WTC11 (cell line): ENCODE results near the gene CYP2A6. TPM values are rescaled to one million over a fixed set of nuclear protein-coding genes. Genes with fewer than 3 reads are reported as not detected.

Source experiments
- ATAC-seq: fragments of 200-7000 bp; cut with Tn5 transposase; 2 replicates; pipeline ENCODE4 v1.10.0; 2021; ENCODE audit warnings: mild to moderate bottlenecking, moderate library complexity
- CTCF ChIA-PET: fragments of 300-600 bp; sonication (Branson Sonifier 250); formaldehyde crosslinking; loops from one replicate; lab custom pipeline; 2021; ENCODE audit warnings: antibody characterized with exemption; lab: Charles Lee
- POLR2A ChIA-PET: fragments of 350-600 bp; sonication (Branson Sonifier 250); formaldehyde crosslinking; loops from one replicate; lab custom pipeline; 2021; ENCODE audit warnings: antibody characterized with exemption; lab: Charles Lee
- DNase-seq: peaks from one replicate; pipeline ENCODE4 v3.0.0; 2021; ENCODE audit warnings: low spot score
- H3K27ac Mint-ChIP-seq: 2 replicates; pipeline ENCODE4 v1.8.0; 2021; ENCODE audit warnings: mixed read lengths
- H3K27me3 Mint-ChIP-seq: 2 replicates; pipeline ENCODE4 v1.8.0; 2021; ENCODE audit warnings: low read depth, mild to moderate bottlenecking, moderate library complexity, mixed read lengths
- H3K36me3 Mint-ChIP-seq: 2 replicates; pipeline ENCODE4 v1.8.0; 2021; ENCODE audit warnings: mixed read lengths
- H3K4me1 Mint-ChIP-seq: 2 replicates; pipeline ENCODE4 v1.8.0; 2022; ENCODE audit warnings: mixed read lengths
- H3K4me3 Mint-ChIP-seq: 2 replicates; pipeline ENCODE4 v1.8.0; 2021; ENCODE audit warnings: mild to moderate bottlenecking, moderate library complexity, mixed read lengths
- H3K9me3 Mint-ChIP-seq: 2 replicates; pipeline ENCODE4 v1.8.0; 2021; ENCODE audit warnings: mixed read lengths
- EMX1 ChIP-seq: fragments of 250-450 bp; sonication (Bioruptor Pico); IDR thresholded peaks from 2 replicates; pipeline ENCODE4 v1.8.0; 2021; ENCODE audit warnings: mild to moderate bottlenecking
- JUN ChIP-seq: sonication (generic); formaldehyde crosslinking; IDR thresholded peaks from 2 replicates; pipeline ENCODE4 v1.8.0; 2023; ENCODE audit warnings: mild to moderate bottlenecking, missing genetic modification reagents
- ZNF416 ChIP-seq: fragments of 250-450 bp; sonication (Bioruptor Pico); IDR thresholded peaks from 2 replicates; pipeline ENCODE4 v1.9.0; 2021; ENCODE audit warnings: mild to moderate bottlenecking, inconsistent platforms
- total RNA-seq: library from RNA; stranded (reverse); gene quantifications from 3 replicates; pipeline ENCODE4 v1.2.3, GENCODE V29; 2021
- TF ChIP-seq, protein P1 (sequence below): sonication (generic); formaldehyde crosslinking; IDR thresholded peaks from 2 replicates; pipeline ENCODE4 v1.8.0; 2022; ENCODE audit warnings: mild to moderate bottlenecking, missing genetic modification reagents
- TF ChIP-seq, protein P2 (sequence below): fragments of 250-450 bp; sonication (Bioruptor Pico); IDR thresholded peaks from 2 replicates; pipeline ENCODE4 v1.9.0; 2021; ENCODE audit warnings: mild to moderate bottlenecking

CYP2A6 gene
- total RNA-seq, 1 experiment from 2014 or later = 0.28 TPM

DNA sequence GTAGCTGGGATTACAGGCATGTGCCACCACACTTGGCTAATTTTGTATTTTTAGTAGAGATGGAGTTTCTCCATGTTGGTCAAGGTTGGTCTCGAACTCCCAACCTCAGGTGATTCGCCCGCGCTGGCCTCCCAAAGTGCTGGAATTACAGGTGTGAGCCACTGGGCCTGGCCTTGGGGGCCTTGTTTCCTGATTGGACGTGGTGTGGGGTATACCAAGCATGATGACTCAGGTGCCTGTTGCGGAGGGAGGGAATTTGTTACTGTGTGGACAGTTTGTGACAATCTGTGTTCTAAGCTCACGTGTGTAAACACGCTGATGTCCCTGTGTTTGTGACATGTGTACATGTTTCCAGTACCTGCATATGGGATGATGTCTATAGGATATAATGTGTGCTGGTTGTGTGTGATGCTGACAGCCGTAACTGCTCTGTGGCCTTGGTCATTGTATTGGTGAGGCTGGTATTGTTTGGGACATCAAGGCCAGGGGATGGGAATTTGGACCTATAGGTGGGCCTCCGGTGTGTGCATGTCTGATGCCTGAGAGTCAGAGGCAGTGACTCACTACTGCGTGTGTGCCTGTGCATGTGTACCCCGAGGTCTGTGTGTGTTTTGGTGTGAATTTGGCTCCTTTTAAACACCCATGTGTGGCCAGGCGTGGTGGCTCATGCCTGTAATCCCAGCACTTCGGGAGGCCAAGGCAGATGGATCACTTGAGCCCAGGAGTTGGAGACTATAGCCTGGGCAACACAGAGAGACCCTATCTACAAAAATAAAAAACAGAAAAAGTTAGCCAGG lies 52.9 kb downstream of the CYP2A6 start:
- POLR2A ChIA-PET = interaction anchor here (1.4 to 3.0 kb wide), 3 partner anchors 10 to 47 kb away, joined by 17 to 48 read pairs (median 19); partner anchors contain the start of genes ACTMAP, RAB4B and SNRPA
- Mint-ChIP-seq H3K36me3 (peaks cover 6% of the 10 kb centered on the region), H3K4me3 (peak overlapping the region; percentile 86), H3K27ac (peak overlapping the region; percentile 98), H3K4me1 (peaks cover 25% of the 10 kb centered on the region), H3K27me3 (no peaks in the 10 kb centered on the region), H3K9me3 (no peaks in the 10 kb centered on the region)
- CTCF ChIA-PET = interaction anchor here (1.0 to 3.3 kb wide), 11 partner anchors 10 to 347 kb away, joined by 3 to 76 read pairs (median 11); partner anchors contain the start of gene RAB4B
- TF ChIP-seq EMX1 (CRISPR knock-in tag) (no peak), ZNF416 (CRISPR knock-in tag) (no peak), JUN (no peak)
- TF ChIP-seq, protein P1, sequence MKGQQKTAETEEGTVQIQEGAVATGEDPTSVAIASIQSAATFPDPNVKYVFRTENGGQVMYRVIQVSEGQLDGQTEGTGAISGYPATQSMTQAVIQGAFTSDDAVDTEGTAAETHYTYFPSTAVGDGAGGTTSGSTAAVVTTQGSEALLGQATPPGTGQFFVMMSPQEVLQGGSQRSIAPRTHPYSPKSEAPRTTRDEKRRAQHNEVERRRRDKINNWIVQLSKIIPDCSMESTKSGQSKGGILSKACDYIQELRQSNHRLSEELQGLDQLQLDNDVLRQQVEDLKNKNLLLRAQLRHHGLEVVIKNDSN (CRISPR knock-in tag) = no peak
- TF ChIP-seq, protein P2, sequence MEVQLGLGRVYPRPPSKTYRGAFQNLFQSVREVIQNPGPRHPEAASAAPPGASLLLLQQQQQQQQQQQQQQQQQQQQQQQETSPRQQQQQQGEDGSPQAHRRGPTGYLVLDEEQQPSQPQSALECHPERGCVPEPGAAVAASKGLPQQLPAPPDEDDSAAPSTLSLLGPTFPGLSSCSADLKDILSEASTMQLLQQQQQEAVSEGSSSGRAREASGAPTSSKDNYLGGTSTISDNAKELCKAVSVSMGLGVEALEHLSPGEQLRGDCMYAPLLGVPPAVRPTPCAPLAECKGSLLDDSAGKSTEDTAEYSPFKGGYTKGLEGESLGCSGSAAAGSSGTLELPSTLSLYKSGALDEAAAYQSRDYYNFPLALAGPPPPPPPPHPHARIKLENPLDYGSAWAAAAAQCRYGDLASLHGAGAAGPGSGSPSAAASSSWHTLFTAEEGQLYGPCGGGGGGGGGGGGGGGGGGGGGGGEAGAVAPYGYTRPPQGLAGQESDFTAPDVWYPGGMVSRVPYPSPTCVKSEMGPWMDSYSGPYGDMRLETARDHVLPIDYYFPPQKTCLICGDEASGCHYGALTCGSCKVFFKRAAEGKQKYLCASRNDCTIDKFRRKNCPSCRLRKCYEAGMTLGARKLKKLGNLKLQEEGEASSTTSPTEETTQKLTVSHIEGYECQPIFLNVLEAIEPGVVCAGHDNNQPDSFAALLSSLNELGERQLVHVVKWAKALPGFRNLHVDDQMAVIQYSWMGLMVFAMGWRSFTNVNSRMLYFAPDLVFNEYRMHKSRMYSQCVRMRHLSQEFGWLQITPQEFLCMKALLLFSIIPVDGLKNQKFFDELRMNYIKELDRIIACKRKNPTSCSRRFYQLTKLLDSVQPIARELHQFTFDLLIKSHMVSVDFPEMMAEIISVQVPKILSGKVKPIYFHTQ (CRISPR knock-in tag) = no peak
- no peak for DNase-seq
- no peak for ATAC-seq

Other genes starting within 250 kb of the CYP2A6 start
- 125 to 168 TPM (median 166 TPM) in 3 replicates for gene LTBP4, start 249.1 kb downstream of the CYP2A6 start, total RNA-seq
- 30.3 to 38.6 TPM (median 34.9 TPM) in 3 replicates for gene NUMBL, start 159.8 kb downstream of the CYP2A6 start, total RNA-seq
- gene COQ8B, start 133.6 kb downstream of the CYP2A6 start, total RNA-seq = 55.6 to 62.9 TPM (median 59.9 TPM) in 3 replicates
- 10.4 to 13.8 TPM (median 10.6 TPM) in 3 replicates for gene ITPKC, start 133.3 kb downstream of the CYP2A6 start, total RNA-seq
- 29.6 to 42.4 TPM (median 40.2 TPM) in 3 replicates for gene ACTMAP, start 100.0 kb downstream of the CYP2A6 start, total RNA-seq
- gene SNRPA, start 99.2 kb downstream of the CYP2A6 start, total RNA-seq = 215 to 227 TPM (median 218 TPM) in 3 replicates
- not detected in 3 replicates for gene MIA, start 74.9 kb downstream of the CYP2A6 start, total RNA-seq
- gene RAB4B, start 72.2 kb downstream of the CYP2A6 start, total RNA-seq = 29.7 to 34.1 TPM (median 30.5 TPM) in 3 replicates
- gene EGLN2, start 51.3 kb downstream of the CYP2A6 start, total RNA-seq = 97.7 to 106 TPM (median 102 TPM) in 3 replicates
- 0.21 TPM in 1 of 3 replicates, not detected in the others for gene CYP2A7, start 31.8 kb upstream of the CYP2A6 start, total RNA-seq
- 6.7 to 10.3 TPM (median 8.4 TPM) in 3 replicates for gene CYP2B6, start 140.8 kb upstream of the CYP2A6 start, total RNA-seq
- gene CYP2A13, start 238.0 kb upstream of the CYP2A6 start, total RNA-seq = 0.32 to 0.53 TPM (median 0.48 TPM) in 3 replicates